Measurements from ENCODE around the gene LIMS2.

GRCh38 chr2:127619877-127620705 lies 55.2 kb downstream of the LIMS2 start:
- TF ChIP-seq CTCF (IDR thresholded peaks at IDR 0.05) = no peak
- TF ChIP-seq POLR2A (IDR thresholded peaks at IDR 0.05) = no peak
